GM18868 (cell line): ENCODE data around the gene CCR2.

Experiments
- ATAC-seq: cut with Tn5 transposase; IDR thresholded peaks from one replicate; pipeline ENCODE4 v1.9.1; 2021; ENCODE audit warnings: mild to moderate bottlenecking, moderate library complexity; ENCODE audit not compliant: unreplicated experiment

The CCR2 gene

GRCh38 chr3:46354478-46354877 is 567 bp downstream of the CCR2 start:
- no peak for ATAC-seq

- no peak for ATAC-seq
These were observed 1.1 kb downstream of the CCR2 start for GRCh38 chr3:46354984-46355383.

- no peak for ATAC-seq
These were observed 2.4 kb downstream of the CCR2 start for GRCh38 chr3:46356276-46356675.

GRCh38 chr3:46356909-46357308 is 3.0 kb downstream of the CCR2 start:
- ATAC-seq = no peak

- no peak for ATAC-seq
These were observed 4.6 kb downstream of the CCR2 start for GRCh38 chr3:46358466-46358865.

GRCh38 chr3:46359733-46360493 is 6.0 kb downstream of the CCR2 start:
- peak; percentile 89 for ATAC-seq

- ATAC-seq = no peak
These were observed 7.0 kb downstream of the CCR2 start for GRCh38 chr3:46360907-46361306.

GRCh38 chr3:46361408-46362283 is 7.7 kb downstream of the CCR2 start:
- no peak for ATAC-seq

GRCh38 chr3:46365041-46365440 is 11.1 kb downstream of the CCR2 start:
- no peak for ATAC-seq

- ATAC-seq = no peak
These were observed 12.0 kb downstream of the CCR2 start for GRCh38 chr3:46365737-46366524.

GRCh38 chr3:46367811-46368210 is 13.9 kb downstream of the CCR2 start:
- ATAC-seq = no peak

GRCh38 chr3:46368569-46368968 is 14.7 kb downstream of the CCR2 start:
- ATAC-seq = no peak

GRCh38 chr3:46369151-46369550 is 15.2 kb downstream of the CCR2 start:
- no peak for ATAC-seq

GRCh38 chr3:46369675-46370132 is 15.8 kb downstream of the CCR2 start:
- peak; percentile 79 for ATAC-seq

- ATAC-seq = no peak
These were observed 17.1 kb downstream of the CCR2 start, which contains the start of gene CCR5 for GRCh38 chr3:46370839-46371518. TSS of gene CCR5 (plus strand) at chr3:46370946. CDS start at chr3:46372903, 1,957 bp downstream.

GRCh38 chr3:46371519-46372340 is 17.8 kb downstream of the CCR2 start:
- ATAC-seq = no peak

- no peak for ATAC-seq
These were observed 18.8 kb downstream of the CCR2 start for GRCh38 chr3:46372492-46373359.

- no peak for ATAC-seq
These were observed 20.8 kb downstream of the CCR2 start for GRCh38 chr3:46374755-46375154.

- no peak for ATAC-seq
These were observed 21.3 kb downstream of the CCR2 start for GRCh38 chr3:46375218-46375617.
